Skeletal muscle satellite cell (primary cell): ENCODE data around the gene GNAT1.

Source experiments
- H3K27me3 ChIP-seq: 2 replicates; pipeline ENCODE4 v1.7.0; 2013; ENCODE audit warnings: low read length; ENCODE audit not compliant: control insufficient read depth, insufficient read depth
- H3K36me3 ChIP-seq: 2 replicates; pipeline ENCODE4 v1.7.0; 2013; ENCODE audit warnings: mild to moderate bottlenecking, control low read depth, low read length; ENCODE audit not compliant: insufficient read depth
- H3K4me1 ChIP-seq: 2 replicates; pipeline ENCODE4 v1.7.0; 2013; ENCODE audit warnings: low read length; ENCODE audit not compliant: control insufficient read depth, insufficient read depth
- H3K4me2 ChIP-seq: 2 replicates; pipeline ENCODE4 v1.7.0; 2013; ENCODE audit warnings: mild to moderate bottlenecking, low read length
- H3K4me3 ChIP-seq: 2 replicates; pipeline ENCODE4 v1.7.0; 2013; ENCODE audit warnings: low read length
- H3K9ac ChIP-seq: 2 replicates; pipeline ENCODE4 v1.7.0; 2013; ENCODE audit warnings: mild to moderate bottlenecking, low read depth, low read length, moderate library complexity
- H3K9me3 ChIP-seq: replicated peaks from 2 replicates; pipeline ENCODE4 v1.7.0; 2013; ENCODE audit warnings: mild to moderate bottlenecking, control low read depth, low read length

Gene GNAT1

DNA sequence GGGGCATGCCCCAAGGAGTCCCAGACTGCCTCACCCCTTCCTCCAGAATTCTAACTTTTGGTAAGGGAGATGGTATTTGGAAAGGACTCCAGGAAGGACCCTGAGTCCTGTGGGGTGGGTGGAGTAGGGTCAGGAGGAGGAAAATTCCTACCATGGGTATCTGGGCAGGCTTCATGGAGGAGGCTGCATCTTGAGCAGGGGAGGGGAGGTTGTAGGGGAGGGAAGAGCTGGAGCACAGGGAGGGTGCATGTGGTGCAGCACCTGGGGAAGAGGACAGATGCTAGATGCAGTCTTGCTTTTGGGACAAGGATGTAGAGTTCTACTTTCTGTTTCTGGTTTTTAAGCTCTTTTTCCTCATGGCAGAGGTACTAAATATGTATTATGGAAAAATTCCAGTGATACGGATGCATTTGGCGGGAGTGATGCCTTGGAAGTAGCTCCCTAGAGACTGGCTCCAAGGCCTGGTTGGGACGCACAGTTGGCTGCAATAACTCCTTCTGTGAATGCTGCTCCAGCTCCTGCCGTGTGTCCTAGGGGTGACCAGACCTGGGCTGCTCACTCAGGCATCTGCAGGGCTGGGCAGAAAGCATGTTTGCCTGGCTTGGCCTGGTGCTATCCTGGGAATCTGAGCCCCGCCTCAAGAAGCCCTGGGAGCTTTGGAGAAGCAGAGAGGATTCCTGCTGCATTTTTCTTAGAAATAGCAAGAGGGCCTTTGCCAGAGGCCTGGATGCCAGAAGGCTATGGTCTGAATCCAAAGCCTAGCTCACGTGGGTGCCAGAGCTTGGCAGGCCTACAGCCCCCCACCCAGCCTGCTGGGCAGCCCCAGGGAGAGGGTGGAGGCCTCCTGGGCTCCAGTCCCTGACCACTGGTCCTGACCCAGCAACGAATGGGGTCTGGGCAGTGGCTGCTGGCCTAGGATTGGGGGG is 26.2 kb upstream of the GNAT1 start:
- Histone ChIP-seq H3K27me3 (no peaks in the 10 kb centered on the region), H3K36me3 (no peaks in the 10 kb centered on the region), H3K4me2 (peak overlapping the region; percentile 38), H3K9me3 (no peaks in the 10 kb centered on the region), H3K4me1 (peaks cover 65% of the 10 kb centered on the region), H3K9ac (peak overlapping the region; percentile 53), H3K4me3 (peak overlapping the region; percentile 41)

DNA sequence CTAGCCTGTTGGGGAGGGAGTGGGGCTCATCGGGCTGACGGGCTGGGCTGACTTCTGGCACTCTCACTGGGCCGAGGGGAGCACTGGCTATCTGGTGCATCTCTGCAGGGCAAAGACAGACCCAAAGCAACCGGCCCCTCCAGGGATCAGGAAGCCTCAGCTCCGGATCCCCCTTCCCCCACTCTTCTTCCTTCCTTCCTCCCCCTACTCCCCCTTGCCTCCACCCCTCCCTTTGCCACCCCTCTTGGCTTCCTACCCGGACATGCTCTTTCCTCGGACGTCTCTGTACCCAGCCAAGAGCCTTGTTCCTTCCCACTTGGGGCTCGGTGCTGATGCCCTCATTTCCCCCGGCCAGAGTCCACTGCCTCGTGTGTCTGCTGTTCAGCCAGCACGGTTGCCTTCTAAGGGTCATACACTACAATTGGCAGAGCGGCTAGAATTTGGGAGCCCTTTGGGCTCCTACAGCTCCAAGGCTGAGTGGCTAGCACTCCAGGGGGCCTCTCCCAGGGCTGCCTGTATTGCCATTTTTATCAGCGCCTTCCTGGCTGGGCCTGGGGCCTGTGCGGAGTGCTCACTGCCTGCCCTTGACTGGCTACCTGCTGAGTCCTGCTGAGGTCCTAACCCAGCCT is 25.4 kb upstream of the GNAT1 start:
- H3K36me3 ChIP-seq = no peaks in the 10 kb centered on the region
- H3K4me2 ChIP-seq = peak overlapping the region; percentile 38
- H3K27me3 ChIP-seq = no peaks in the 10 kb centered on the region
- H3K9ac ChIP-seq = peak overlapping the region; percentile 53
- H3K9me3 ChIP-seq = no peaks in the 10 kb centered on the region
- H3K4me1 ChIP-seq = peaks cover 73% of the 10 kb centered on the region
- no peak overlapping the region for H3K4me3 ChIP-seq

GRCh38 chr3:50166620-50167019 is 24.8 kb upstream of the GNAT1 start:
- Histone ChIP-seq H3K4me3 (no peak overlapping the region), H3K27me3 (no peaks in the 10 kb centered on the region), H3K36me3 (no peaks in the 10 kb centered on the region), H3K4me2 (peak overlapping the region; percentile 32), H3K4me1 (peaks cover 79% of the 10 kb centered on the region), H3K9ac (peak overlapping the region; percentile 53), H3K9me3 (no peaks in the 10 kb centered on the region)

- H3K4me2 ChIP-seq = peak overlapping the region; percentile 32
- H3K36me3 ChIP-seq = no peaks in the 10 kb centered on the region
- H3K27me3 ChIP-seq = no peaks in the 10 kb centered on the region
- H3K4me3 ChIP-seq = no peak overlapping the region
- no peak overlapping the region for H3K9ac ChIP-seq
- no peaks in the 10 kb centered on the region for H3K9me3 ChIP-seq
- H3K4me1 ChIP-seq = peaks cover 83% of the 10 kb centered on the region
These were observed 24.2 kb upstream of the GNAT1 start for GRCh38 chr3:50167069-50167840.

- Histone ChIP-seq H3K4me3 (no peak overlapping the region), H3K36me3 (no peaks in the 10 kb centered on the region), H3K4me1 (peaks cover 83% of the 10 kb centered on the region), H3K4me2 (no peak overlapping the region), H3K27me3 (no peaks in the 10 kb centered on the region), H3K9me3 (no peaks in the 10 kb centered on the region), H3K9ac (no peak overlapping the region)
These were observed 23.6 kb upstream of the GNAT1 start for GRCh38 chr3:50167841-50168209.

GRCh38 chr3:50168388-50168787 is 23.0 kb upstream of the GNAT1 start:
- Histone ChIP-seq H3K27me3 (no peaks in the 10 kb centered on the region), H3K4me2 (no peak overlapping the region), H3K4me1 (peaks cover 82% of the 10 kb centered on the region), H3K9ac (no peak overlapping the region), H3K4me3 (no peak overlapping the region), H3K36me3 (no peaks in the 10 kb centered on the region), H3K9me3 (no peaks in the 10 kb centered on the region)

GRCh38 chr3:50168791-50169190 is 22.6 kb upstream of the GNAT1 start:
- Histone ChIP-seq H3K4me2 (no peak overlapping the region), H3K36me3 (no peaks in the 10 kb centered on the region), H3K9ac (no peak overlapping the region), H3K27me3 (no peaks in the 10 kb centered on the region), H3K9me3 (no peaks in the 10 kb centered on the region), H3K4me1 (peaks cover 78% of the 10 kb centered on the region), H3K4me3 (no peak overlapping the region)

- H3K4me2 ChIP-seq = no peak overlapping the region
- H3K36me3 ChIP-seq = no peaks in the 10 kb centered on the region
- peaks cover 72% of the 10 kb centered on the region for H3K4me1 ChIP-seq
- H3K9me3 ChIP-seq = no peaks in the 10 kb centered on the region
- no peaks in the 10 kb centered on the region for H3K27me3 ChIP-seq
- no peak overlapping the region for H3K4me3 ChIP-seq
- H3K9ac ChIP-seq = no peak overlapping the region
These were observed 22.1 kb upstream of the GNAT1 start for GRCh38 chr3:50169232-50169832.

- no peaks in the 10 kb centered on the region for H3K9me3 ChIP-seq
- no peaks in the 10 kb centered on the region for H3K27me3 ChIP-seq
- H3K36me3 ChIP-seq = no peaks in the 10 kb centered on the region
- peak overlapping the region; percentile 35 for H3K9ac ChIP-seq
- peaks cover 67% of the 10 kb centered on the region for H3K4me1 ChIP-seq
- no peak overlapping the region for H3K4me3 ChIP-seq
- no peak overlapping the region for H3K4me2 ChIP-seq
These were observed 21.6 kb upstream of the GNAT1 start for GRCh38 chr3:50169858-50170257.

DNA sequence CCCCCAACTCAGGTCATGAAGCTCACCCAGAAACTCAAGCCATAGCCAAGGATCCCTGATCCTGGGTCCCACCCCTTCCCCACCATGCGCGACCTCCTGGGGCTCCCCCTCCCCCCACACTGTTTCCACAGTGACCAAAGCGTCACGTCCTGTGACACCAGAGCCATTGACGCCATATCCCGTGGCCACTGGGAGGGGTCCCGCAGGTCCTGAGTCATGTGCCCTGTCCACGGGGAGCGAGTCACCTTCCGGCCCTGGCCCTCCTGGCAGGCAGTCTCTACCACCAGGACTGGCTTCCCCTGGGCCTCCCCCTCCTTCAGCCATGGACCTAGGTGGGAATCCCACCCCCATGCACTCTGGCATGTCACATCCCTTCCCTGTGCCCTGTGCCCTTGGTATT is 20.7 kb upstream of the GNAT1 start:
- peak overlapping the region; percentile 5 for H3K4me2 ChIP-seq
- no peak overlapping the region for H3K4me3 ChIP-seq
- no peaks in the 10 kb centered on the region for H3K9me3 ChIP-seq
- peaks cover 59% of the 10 kb centered on the region for H3K4me1 ChIP-seq
- H3K27me3 ChIP-seq = no peaks in the 10 kb centered on the region
- H3K9ac ChIP-seq = peak overlapping the region; percentile 40
- no peaks in the 10 kb centered on the region for H3K36me3 ChIP-seq
